Loucy (cell line): Measurements from ENCODE around the gene PRSS2.

Experiments used
- EZH2phosphoT487 ChIP-seq: fragments of 200-600 bp; IDR thresholded peaks from 2 replicates; pipeline ENCODE4 v1.6.1; 2018; ENCODE audit warnings: antibody characterized with exemption, mild to moderate bottlenecking, moderate library complexity, borderline replicate concordance
- TF ChIP-seq, protein P1 (sequence below): fragments of 200-600 bp; sonication (generic); conservative IDR thresholded peaks from 2 replicates; pipeline ENCODE4 v1.5.1; 2014; ENCODE audit warnings: mild to moderate bottlenecking, antibody characterized with exemption, low read length

DNA sequence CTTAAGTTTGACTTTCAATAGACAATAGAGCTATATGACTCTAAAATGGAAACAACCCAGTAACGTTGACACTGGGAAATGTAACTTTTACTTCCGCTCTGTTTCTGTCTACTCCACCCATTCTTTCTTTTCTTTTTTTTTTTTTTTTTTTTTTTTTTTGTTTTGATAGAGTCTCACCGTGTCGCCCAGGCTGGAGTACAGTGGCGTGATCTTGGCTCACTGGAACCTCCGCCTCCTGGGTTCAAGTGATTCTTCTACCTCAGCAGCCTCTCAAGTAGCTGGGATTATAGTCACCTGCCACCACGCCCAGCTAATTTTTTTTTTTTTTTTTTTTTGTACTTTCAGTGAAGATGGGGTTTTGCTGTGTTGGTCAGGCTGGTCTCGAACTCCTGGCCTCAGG is 13.9 kb downstream of the PRSS2 start:
- TF ChIP-seq, protein P1, sequence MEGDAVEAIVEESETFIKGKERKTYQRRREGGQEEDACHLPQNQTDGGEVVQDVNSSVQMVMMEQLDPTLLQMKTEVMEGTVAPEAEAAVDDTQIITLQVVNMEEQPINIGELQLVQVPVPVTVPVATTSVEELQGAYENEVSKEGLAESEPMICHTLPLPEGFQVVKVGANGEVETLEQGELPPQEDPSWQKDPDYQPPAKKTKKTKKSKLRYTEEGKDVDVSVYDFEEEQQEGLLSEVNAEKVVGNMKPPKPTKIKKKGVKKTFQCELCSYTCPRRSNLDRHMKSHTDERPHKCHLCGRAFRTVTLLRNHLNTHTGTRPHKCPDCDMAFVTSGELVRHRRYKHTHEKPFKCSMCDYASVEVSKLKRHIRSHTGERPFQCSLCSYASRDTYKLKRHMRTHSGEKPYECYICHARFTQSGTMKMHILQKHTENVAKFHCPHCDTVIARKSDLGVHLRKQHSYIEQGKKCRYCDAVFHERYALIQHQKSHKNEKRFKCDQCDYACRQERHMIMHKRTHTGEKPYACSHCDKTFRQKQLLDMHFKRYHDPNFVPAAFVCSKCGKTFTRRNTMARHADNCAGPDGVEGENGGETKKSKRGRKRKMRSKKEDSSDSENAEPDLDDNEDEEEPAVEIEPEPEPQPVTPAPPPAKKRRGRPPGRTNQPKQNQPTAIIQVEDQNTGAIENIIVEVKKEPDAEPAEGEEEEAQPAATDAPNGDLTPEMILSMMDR = no peak
- no peak for TF ChIP-seq EZH2phosphoT487
